GM12878 (cell line): ENCODE data around the gene FOXRED2. TPM values are rescaled to one million over a fixed set of nuclear protein-coding genes. Genes with fewer than 3 reads are reported as not detected.

Experiments
- ATAC-seq: fragments of 200-7000 bp; cut with Tn5 transposase; 3 replicates; pipeline ENCODE4 v1.9.1; 2020; ENCODE audit warnings: mild to moderate bottlenecking, moderate library complexity
- BruUV-seq: library from RNA; stranded (reverse); fragments of 400-500 nt; replicated peaks from 2 replicates; lab custom pipeline; 2021; lab: Mats Ljungman, UMichigan
- CTCF ChIA-PET: fragments of 300-600 bp; sonication (Branson Sonifier 250); formaldehyde crosslinking; extraction: SDS; loops from one replicate; lab custom pipeline; 2021; ENCODE audit warnings: inconsistent platforms; lab: Yijun Ruan, JAX
- POLR2A ChIA-PET: fragments of 350-600 bp; formaldehyde crosslinking; extraction: SDS; loops from one replicate; lab custom pipeline; 2021; ENCODE audit warnings: inconsistent platforms; lab: Charles Lee
- RAD21 ChIA-PET: fragments of 300-600 bp; sonication (Branson Sonifier 250); formaldehyde crosslinking; loops from one replicate; lab custom pipeline; 2023; ENCODE audit warnings: antibody characterized with exemption; ENCODE audit not compliant: unreplicated experiment; lab: Charles Lee
- SMC1A ChIA-PET: fragments of 300-600 bp; sonication (Branson Sonifier 250); formaldehyde crosslinking; loops from one replicate; lab custom pipeline; 2023; ENCODE audit not compliant: unreplicated experiment, uncharacterized antibody; lab: Charles Lee
- DNase-seq: peaks from one replicate; pipeline ENCODE4 v3.0.0-alpha.2; 2011; ENCODE audit warnings: low read depth, low spot score
- FAIRE-seq: peaks from 3 replicates; lab custom pipeline; 2011; peaks lifted over from hg19 to GRCh38; lab: Jason Lieb, UNC
- H2AFZ ChIP-seq: 2 replicates; pipeline ENCODE4 v1.6.0; 2011; ENCODE audit warnings: low read depth, low read length, control low read depth; ENCODE audit not compliant: control insufficient read depth
- H3K27ac ChIP-seq: 2 replicates; pipeline ENCODE4 v1.5.1; 2011; ENCODE audit warnings: control low read depth; ENCODE audit not compliant: control insufficient read depth, insufficient read depth
- H3K27me3 ChIP-seq, 2 experiments: replicated peaks in 1 of 2; 2 replicates each; pipeline versions ENCODE4 v1.6.0 to v1.6.1; 2011; ENCODE audit warnings: low read length in 1 of 2; ENCODE audit not compliant: control insufficient read depth in 2 of 2, insufficient read depth in 2 of 2
- H3K36me3 ChIP-seq, 2 experiments: 2 replicates each; pipeline ENCODE4 v1.5.1; 2011; ENCODE audit warnings: low read length in 1 of 2; ENCODE audit not compliant: control insufficient read depth in 2 of 2, insufficient read depth in 2 of 2
- H3K4me1 ChIP-seq: 2 replicates; pipeline ENCODE4 v1.6.1; 2011; ENCODE audit warnings: mild to moderate bottlenecking, low read length, moderate library complexity, mixed read lengths; ENCODE audit not compliant: control insufficient read depth, insufficient read depth
- H3K4me2 ChIP-seq: 2 replicates; pipeline ENCODE4 v1.6.0; 2011; ENCODE audit warnings: control low read depth; ENCODE audit not compliant: control insufficient read depth, insufficient read depth
- H3K4me3 ChIP-seq: fragments of 200-600 bp; sonication (generic); 2 replicates; pipeline ENCODE4 v1.5.1; 2016
- H3K79me2 ChIP-seq: 2 replicates; pipeline ENCODE4 v1.6.0; 2011; ENCODE audit warnings: low read length; ENCODE audit not compliant: control insufficient read depth, insufficient read depth
- H3K9ac ChIP-seq: 2 replicates; pipeline ENCODE4 v1.8.0; 2011; ENCODE audit warnings: low read length, control low read depth, mixed read lengths; ENCODE audit not compliant: control insufficient read depth, insufficient read depth
- H3K9me3 ChIP-seq: replicated peaks from 3 replicates; pipeline ENCODE4 v1.5.1; 2011; ENCODE audit warnings: mild to moderate bottlenecking, low read length; ENCODE audit not compliant: control insufficient read depth, insufficient read depth
- H4K20me1 ChIP-seq: 2 replicates; pipeline ENCODE4 v1.6.0; 2011; ENCODE audit not compliant: control insufficient read depth, insufficient read depth
- PBX3 ChIP-seq: IDR thresholded peaks from 2 replicates; pipeline ENCODE4 v1.6.1; 2011; ENCODE audit warnings: mild to moderate bottlenecking, low read depth, low read length, moderate library complexity; ENCODE audit not compliant: insufficient replicate concordance
- ZBTB40 ChIP-seq: fragments of 450-650 bp; IDR thresholded peaks from 2 replicates; pipeline ENCODE4 v1.6.1; 2016; ENCODE audit warnings: mild to moderate bottlenecking, moderate library complexity, borderline replicate concordance
- WGBS: methylation state at CpG from one replicate; pipeline ENCODE4 v1.1.6; 2016; ENCODE audit warnings: low lambda C conversion rate; ENCODE audit not compliant: insufficient replicate concordance, insufficient coverage; ENCODE audit errors: missing lambda C conversion rate; 5-methylcytosine and 5-hydroxymethylcytosine counted together
- in situ Hi-C: fragments of 300-500 bp; cut with MboI; formaldehyde crosslinking; loops from 9 replicates; pipeline ENCODE4 v1.14.3; 2018; ENCODE audit warnings: mixed read lengths
- intact Hi-C: fragments of 100-400 bp; cut with micrococcal nuclease; formaldehyde crosslinking; loops from one replicate; pipeline ENCODE4 v1.14.2; 2022; ENCODE audit not compliant: unreplicated experiment
- polyA plus RNA-seq, 11 experiments: library from polyadenylated mRNA; depleted of rRNA in 4 of 11; unstranded in 6 of 11; stranded (reverse) in 5 of 11; fragments of >200 nt; fragmentation: Nextera tagmentation in 4 of 11; fragmentation: Illumina TruSeq in 1 of 11; extraction: Ambion mirVana in 4 of 11; extraction: Trizol in 1 of 11; gene quantifications; 1 replicate in 1 of 11; 2 replicates in 10 of 11; pipeline versions ENCODE4 v1.2.1 to v1.2.3, GENCODE V29; 2011 to 2016; ENCODE audit warnings: inconsistent platforms in 2 of 11, missing spikeins in 2 of 11, low read depth in 1 of 11
- total RNA-seq, 4 experiments: library from RNA; depleted of rRNA in 3 of 4; stranded (reverse); fragments of >200 nt in 3 of 4; fragmentation: Illumina TruSeq in 1 of 4; extraction: Trizol in 1 of 4; gene quantifications; 2 replicates each; pipeline versions ENCODE4 v1.2.1 to v1.2.3, GENCODE V29; 2013 to 2021

The FOXRED2 gene
- total and polyA plus RNA-seq, 10 of the 15 experiments (the other 5 are each of a cell fraction or from before 2014, with no cell fraction given): 1.8 to 28.8 (median 7.6) TPM

GRCh38 chr22:36475341-36475740 lies 31.5 kb downstream of the FOXRED2 start:
- ChIA-PET POLR2A (no interaction called here), RAD21 (no interaction called here), CTCF (interaction anchor here (2.9 kb wide), 1 partner anchor 174 kb away, joined by 10 read pairs; no protein-coding TSS in a partner anchor), SMC1A (no interaction called here)
- DNase-seq: no peak
- ATAC-seq: no peak
- no peak overlapping the region for H3K4me3 ChIP-seq
- H3K79me2 ChIP-seq: peaks cover 4% of the 10 kb centered on the region
- intact Hi-C loops: no loop called here
- TSS peak; percentile 19 for BruUV-seq
- no peak overlapping the region for H3K9ac ChIP-seq
- 94% methylated on average over 6 of the region's 6 CpGs for WGBS
- no peak overlapping the region for H2AFZ ChIP-seq
- H3K27me3 ChIP-seq: no peaks in the 10 kb centered on the region
- in situ Hi-C loops: no loop called here
- H4K20me1 ChIP-seq: no peaks in the 10 kb centered on the region
- no peak overlapping the region for H3K27ac ChIP-seq
- no peak overlapping the region for H3K4me2 ChIP-seq
- H3K4me1 ChIP-seq: peaks cover 4% of the 10 kb centered on the region
- FAIRE-seq: no peak
- TF ChIP-seq ZBTB40 (peak; percentile 72), PBX3 (no peak)
- peaks cover 18 to 44% of the 10 kb centered on the region in 2 experiments for H3K36me3 ChIP-seq
- H3K9me3 ChIP-seq: no peaks in the 10 kb centered on the region
